K562 (cell line): ENCODE results near the gene DCDC2. TPM values are rescaled to one million over a fixed set of nuclear protein-coding genes. Genes with fewer than 3 reads are reported as not detected.

Experiments used
- ATAC-seq: fragments of 200-7000 bp; cut with Tn5 transposase; 3 replicates; pipeline ENCODE4 v1.9.1; 2020; ENCODE audit warnings: moderate library complexity
- BruUV-seq: library from RNA; stranded (reverse); fragments of 400-500 nt; replicated peaks from 2 replicates; lab custom pipeline; 2021; lab: Mats Ljungman, UMichigan
- CTCF ChIA-PET: fragments of 300-600 bp; formaldehyde crosslinking; extraction: SDS; loops from one replicate; lab custom pipeline; 2021; ENCODE audit warnings: low intra/inter-chr PET ratio; lab: Yijun Ruan, JAX
- POLR2A ChIA-PET: fragments of 300-600, 350-650 bp; sonication (Branson Sonifier 250); formaldehyde crosslinking; extraction: SDS; loops from one replicate; lab custom pipeline; 2021; ENCODE audit warnings: antibody characterized with exemption, inconsistent platforms; lab: Yijun Ruan, JAX
- DNase-seq, 4 experiments: peaks; one replicate each; pipeline versions ENCODE4 v3.0.0 to v3.0.0-alpha.2; 2011 to 2018; ENCODE audit warnings: low spot score in 3 of 4, mixed read lengths in 3 of 4; ENCODE audit errors: extremely low read depth in 1 of 4
- FAIRE-seq: peaks from 2 replicates; lab custom pipeline; 2011; peaks lifted over from hg19 to GRCh38; lab: Jason Lieb, UNC
- H2AFZ ChIP-seq: 2 replicates; pipeline ENCODE4 v1.6.0; 2011; ENCODE audit warnings: low read depth, low read length, control low read depth, inconsistent platforms
- H3K27ac ChIP-seq: fragments of 200-600 bp; 3 replicates; pipeline ENCODE4 v1.8.0; 2011; ENCODE audit warnings: low read depth, mild to moderate bottlenecking, control low read depth, inconsistent platforms, low read length, moderate library complexity, mixed read lengths; ENCODE audit errors: extremely low read depth
- H3K27me3 ChIP-seq, 2 experiments: fragments of 300-600 bp in 1 of 2; 2 replicates in 1 of 2; 3 replicates in 1 of 2; pipeline versions ENCODE4 v1.6.0 to v1.8.0; 2011; ENCODE audit warnings: inconsistent platforms in 2 of 2, low read length in 2 of 2, mild to moderate bottlenecking in 1 of 2, mixed read lengths in 1 of 2, moderate library complexity in 1 of 2; ENCODE audit not compliant: control insufficient read depth in 2 of 2, insufficient read depth in 2 of 2
- H3K36me3 ChIP-seq: fragments of 300-600 bp; 3 replicates; pipeline ENCODE4 v1.8.0; 2011; ENCODE audit warnings: mild to moderate bottlenecking, low read length, inconsistent platforms; ENCODE audit not compliant: control insufficient read depth, insufficient read depth
- H3K4me1 ChIP-seq, 2 experiments: fragments of 200-600 bp in 1 of 2; replicated peaks in 1 of 2; 2 replicates in 1 of 2; 3 replicates in 1 of 2; pipeline versions ENCODE4 v1.5.1 to v1.8.0; 2011; ENCODE audit warnings: inconsistent platforms in 2 of 2, low read length in 2 of 2, mild to moderate bottlenecking in 1 of 2, mixed read lengths in 1 of 2, moderate library complexity in 1 of 2; ENCODE audit not compliant: control insufficient read depth in 2 of 2, insufficient read depth in 2 of 2
- H3K4me2 ChIP-seq: 2 replicates; pipeline ENCODE4 v1.6.1; 2011; ENCODE audit warnings: low read length, control low read depth, inconsistent platforms, mixed read lengths; ENCODE audit not compliant: insufficient read depth
- H3K4me3 ChIP-seq: fragments of 200-600 bp; sonication (generic), shearing (Covaris generic); 2 replicates; pipeline ENCODE4 v1.5.1; 2016; ENCODE audit warnings: control low read depth, inconsistent platforms
- H3K79me2 ChIP-seq: fragments of 200-600 bp; 3 replicates; pipeline ENCODE4 v1.8.0; 2011; ENCODE audit warnings: low read length, inconsistent platforms; ENCODE audit not compliant: control insufficient read depth, insufficient read depth
- H3K9ac ChIP-seq, 2 experiments: 2 replicates each; pipeline versions ENCODE4 v1.6.0 to v1.6.1; 2011; ENCODE audit warnings: low read depth in 2 of 2, low read length in 2 of 2, control low read depth in 1 of 2, inconsistent platforms in 1 of 2, mild to moderate bottlenecking in 1 of 2, mixed read lengths in 1 of 2; ENCODE audit not compliant: insufficient read depth in 1 of 2
- H3K9me1 ChIP-seq: one replicate; pipeline ENCODE4 v1.6.0; 2011; ENCODE audit warnings: inconsistent platforms, mild to moderate bottlenecking, low read length, moderate library complexity; ENCODE audit not compliant: control insufficient read depth, insufficient read depth
- H3K9me3 ChIP-seq: replicated peaks from 2 replicates; pipeline ENCODE4 v1.5.1; 2011; ENCODE audit warnings: low read depth, low read length, inconsistent platforms; ENCODE audit not compliant: control insufficient read depth, insufficient read depth
- H4K20me1 ChIP-seq: replicated peaks from 2 replicates; pipeline ENCODE4 v1.6.1; 2011; ENCODE audit warnings: low read length, inconsistent platforms, mixed read lengths; ENCODE audit not compliant: control insufficient read depth, insufficient read depth
- ARID4B ChIP-seq: sonication (generic); formaldehyde crosslinking; IDR thresholded peaks from 2 replicates; pipeline ENCODE4 v1.8.0; 2022; ENCODE audit warnings: mild to moderate bottlenecking, missing genetic modification reagents
- NKRF ChIP-seq: fragments of 450-650 bp; IDR thresholded peaks from 2 replicates; pipeline ENCODE4 v1.6.1; 2016; ENCODE audit warnings: borderline replicate concordance
- NR1H2 ChIP-seq: sonication (generic); formaldehyde crosslinking; IDR thresholded peaks from 2 replicates; pipeline ENCODE4 v1.4.0; 2020; ENCODE audit warnings: mild to moderate bottlenecking, missing genetic modification reagents
- SNAPC5 ChIP-seq: fragments of 250-450 bp; sonication (Bioruptor Pico); IDR thresholded peaks from 2 replicates; pipeline ENCODE4 v1.8.0; 2021; ENCODE audit warnings: moderate library complexity, mild to moderate bottlenecking, inconsistent platforms
- SRSF9 ChIP-seq: fragments of 200-400 bp; formaldehyde crosslinking; IDR thresholded peaks from 2 replicates; pipeline ENCODE4 v1.6.1; 2017; ENCODE audit warnings: low read depth, low read length, borderline replicate concordance
- TCFL5 ChIP-seq: fragments of 250-450 bp; sonication (Bioruptor Pico); conservative IDR thresholded peaks from 2 replicates; pipeline ENCODE4 v1.6.1; 2021; ENCODE audit warnings: mild to moderate bottlenecking, moderate library complexity, matching md5 sums
- TFE3 ChIP-seq: fragments of 450-650 bp; formaldehyde crosslinking; IDR thresholded peaks from 2 replicates; pipeline ENCODE4 v1.4.0; 2020; ENCODE audit warnings: mild to moderate bottlenecking, mixed read lengths
- ZNF431 ChIP-seq: sonication (generic); formaldehyde crosslinking; IDR thresholded peaks from 2 replicates; pipeline ENCODE4 v1.8.0; 2022; ENCODE audit warnings: mild to moderate bottlenecking, missing genetic modification reagents
- ZNF592 ChIP-seq: fragments of 450-650 bp; IDR thresholded peaks from 2 replicates; pipeline ENCODE4 v1.6.1; 2017; ENCODE audit warnings: antibody characterized with exemption, mild to moderate bottlenecking
- WGBS: fragments of 100-300 bp; shearing (Covaris generic); methylation state at CpG from one replicate; pipeline ENCODE4 v1.1.6; 2016; ENCODE audit warnings: low coverage, mixed read lengths; ENCODE audit not compliant: insufficient coverage; ENCODE audit errors: missing lambda C conversion rate; 5-methylcytosine and 5-hydroxymethylcytosine counted together
- in situ Hi-C: fragments of 300-500 bp; cut with MboI; formaldehyde crosslinking; loops from 4 replicates; pipeline ENCODE4 v1.15.0; 2018; ENCODE audit warnings: inconsistent platforms, mixed read lengths
- intact Hi-C: fragments of 100-400 bp; cut with micrococcal nuclease; formaldehyde crosslinking; loops from 2 replicates; pipeline ENCODE4 v1.14.2; 2022
- polyA plus RNA-seq, 8 experiments: library from polyadenylated mRNA; depleted of rRNA in 4 of 8; stranded (reverse) in 5 of 8; unstranded in 3 of 8; fragments of >200 nt; fragmentation: Nextera tagmentation in 2 of 8; fragmentation: Illumina TruSeq in 1 of 8; extraction: Ambion mirVana in 2 of 8; extraction: Trizol in 1 of 8; gene quantifications; 2 replicates each; pipeline versions ENCODE4 v1.2.1 to v1.2.3, GENCODE V29; 2011 to 2014; ENCODE audit warnings: inconsistent platforms in 1 of 8, missing spikeins in 1 of 8
- total RNA-seq, 7 experiments: library from RNA; depleted of rRNA in 6 of 7; stranded (reverse); fragments of >200 nt in 6 of 7; fragmentation: Illumina TruSeq in 2 of 7; extraction: Trizol in 2 of 7; gene quantifications; 2 replicates each; pipeline versions ENCODE4 v1.2.1 to v1.2.3, GENCODE V29; 2011 to 2021; ENCODE audit warnings: low replicate concordance in 1 of 7

The DCDC2 gene
- total and polyA plus RNA-seq, 9 of the 15 experiments (the other 6 are each of a cell fraction or from before 2014, with no cell fraction given): 0.04 TPM; not detected in 8

GRCh38 chr6:24353861-24354260 lies 4.0 kb downstream of the DCDC2 start:
- no peak for ATAC-seq
- in situ Hi-C loops: no loop called here
- no peak overlapping the region for H3K4me3 ChIP-seq
- H3K27ac ChIP-seq: no peak overlapping the region
- H3K79me2 ChIP-seq: no peaks in the 10 kb centered on the region
- H3K4me1 ChIP-seq: peaks cover 0 to 8% of the 10 kb centered on the region in 2 experiments; a peak in 3 of 5 replicates
- intact Hi-C loops: no loop called here
- H3K27me3 ChIP-seq: peaks cover 21 to 25% of the 10 kb centered on the region in 2 experiments; a peak in 4 of 5 replicates
- no peaks in the 10 kb centered on the region for H3K9me1 ChIP-seq
- H3K9me3 ChIP-seq: no peaks in the 10 kb centered on the region
- 0% methylated on average over 1 of the region's 1 CpG for WGBS
- ChIA-PET CTCF (no interaction called here), POLR2A (interaction anchor here (1.0 to 1.3 kb wide), 3 partner anchors 16 to 38 kb away, joined by 3 to 5 read pairs (median 3); no protein-coding TSS in a partner anchor)
- no peak overlapping the region for H3K4me2 ChIP-seq
- no peak overlapping the region for H2AFZ ChIP-seq
- no peaks in the 10 kb centered on the region for H3K36me3 ChIP-seq
- FAIRE-seq: no peak
- no peaks in the 10 kb centered on the region for H4K20me1 ChIP-seq
- BruUV-seq: no TSS peak
- no peak overlapping the region for H3K9ac ChIP-seq
- DNase-seq: no peak
- TF ChIP-seq NR1H2 (no peak), TFE3 (no peak), SNAPC5 (CRISPR knock-in tag) (no peak), ZNF592 (no peak), TCFL5 (no peak), ARID4B (no peak), ZNF431 (no peak), SRSF9 (no peak), NKRF (no peak)
